T-helper 1 cell treated with Interleukin-12 subunit alpha and Interleukin-12 subunit beta and Interleukin-4 antibody, amounts not matched to agents 30 μg/mL and 1 μg/mL, for 36 hours (primary cell): ENCODE measurements around the gene RHBDL1.
"Not testable (repeated sequence)": the region's sequence is repeated elsewhere in the genome, so short reads cannot be mapped to it uniquely, and the experiment has no call there.

Source experiments
- H3K27ac Mint-ChIP-seq: one replicate; pipeline ENCODE4 v1.8.0; 2021; ENCODE audit warnings: mild to moderate bottlenecking, mixed read lengths
- H3K27me3 Mint-ChIP-seq: one replicate; pipeline ENCODE4 v1.8.0; 2021; ENCODE audit warnings: low read depth, mixed read lengths
- H3K36me3 Mint-ChIP-seq: one replicate; pipeline ENCODE4 v1.8.0; 2021; ENCODE audit warnings: low read depth, mixed read lengths
- H3K4me1 Mint-ChIP-seq: one replicate; pipeline ENCODE4 v1.8.0; 2021; ENCODE audit warnings: low read depth, mixed read lengths
- H3K4me3 Mint-ChIP-seq: one replicate; pipeline ENCODE4 v1.8.0; 2021; ENCODE audit warnings: mild to moderate bottlenecking, moderate library complexity, mixed read lengths
- H3K9me3 Mint-ChIP-seq: one replicate; pipeline ENCODE4 v1.8.0; 2021; ENCODE audit warnings: mixed read lengths

The RHBDL1 gene

DNA sequence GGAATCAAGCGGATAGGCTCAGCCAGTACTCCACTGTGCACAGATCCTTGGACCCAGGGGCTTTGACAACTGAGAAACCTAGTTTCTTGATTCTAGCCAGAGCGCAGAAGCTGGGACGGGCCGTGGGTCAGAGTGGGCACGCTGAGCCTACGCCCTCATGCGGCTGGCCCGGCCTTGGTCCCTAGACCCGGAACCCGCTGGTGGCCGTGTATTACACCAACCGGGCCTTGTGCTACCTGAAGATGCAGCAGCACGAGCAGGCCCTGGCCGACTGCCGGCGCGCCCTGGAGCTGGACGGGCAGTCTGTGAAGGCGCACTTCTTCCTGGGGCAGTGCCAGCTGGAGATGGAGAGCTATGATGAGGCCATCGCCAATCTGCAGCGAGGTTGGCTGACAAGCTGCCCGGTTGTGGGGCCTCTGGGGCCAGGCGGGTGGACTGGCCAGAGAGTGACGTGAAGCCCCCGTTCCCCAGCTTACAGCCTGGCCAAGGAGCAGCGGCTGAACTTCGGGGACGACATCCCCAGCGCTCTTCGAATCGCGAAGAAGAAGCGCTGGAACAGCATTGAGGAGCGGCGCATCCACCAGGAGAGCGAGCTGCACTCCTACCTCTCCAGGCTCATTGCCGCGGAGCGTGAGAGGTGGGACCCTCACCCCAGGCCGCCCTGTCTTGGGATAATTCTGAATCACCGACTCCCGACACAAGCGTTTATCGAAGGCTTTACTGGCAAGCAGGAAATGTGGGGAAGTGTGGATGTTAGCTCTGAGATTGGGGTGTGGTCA is 5.7 kb downstream of the RHBDL1 start:
- H3K27me3 Mint-ChIP-seq, result no peaks in the 10 kb centered on the region
- no peak overlapping the region for H3K27ac Mint-ChIP-seq
- H3K4me1 Mint-ChIP-seq, result peaks cover 13% of the 10 kb centered on the region
- H3K36me3 Mint-ChIP-seq, result peaks cover 9% of the 10 kb centered on the region
- peak overlapping the region; percentile 73 for H3K4me3 Mint-ChIP-seq
- no peaks in the 10 kb centered on the region for H3K9me3 Mint-ChIP-seq

DNA sequence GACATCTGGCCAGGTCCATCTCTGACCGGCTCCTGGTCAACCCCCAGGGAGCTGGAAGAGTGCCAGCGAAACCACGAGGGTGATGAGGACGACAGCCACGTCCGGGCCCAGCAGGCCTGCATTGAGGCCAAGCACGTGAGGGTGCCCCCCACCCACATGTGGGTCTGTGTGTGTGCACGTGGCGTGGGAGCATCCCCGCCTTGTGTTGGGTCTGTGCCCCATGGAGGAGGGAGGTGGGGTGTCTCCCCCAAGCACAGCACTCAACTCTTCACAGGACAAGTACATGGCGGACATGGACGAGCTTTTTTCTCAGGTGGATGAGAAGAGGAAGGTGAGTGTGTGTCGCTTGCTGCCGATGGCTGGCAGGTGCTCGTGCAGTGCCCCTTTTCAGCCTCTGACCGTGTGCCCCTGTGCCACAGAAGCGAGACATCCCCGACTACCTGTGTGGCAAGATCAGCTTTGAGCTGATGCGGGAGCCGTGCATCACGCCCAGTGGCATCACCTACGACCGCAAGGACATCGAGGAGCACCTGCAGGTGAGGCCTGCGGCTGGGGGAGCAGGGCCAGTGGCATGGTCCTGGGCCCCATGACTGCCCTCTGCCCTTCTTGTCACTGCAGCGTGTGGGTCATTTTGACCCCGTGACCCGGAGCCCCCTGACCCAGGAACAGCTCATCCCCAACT is 6.4 kb downstream of the RHBDL1 start:
- peaks cover 13% of the 10 kb centered on the region for H3K4me1 Mint-ChIP-seq
- peak overlapping the region; percentile 55 for H3K27ac Mint-ChIP-seq
- H3K4me3 Mint-ChIP-seq, result peak overlapping the region; percentile 71
- peaks cover 10% of the 10 kb centered on the region for H3K36me3 Mint-ChIP-seq
- no peaks in the 10 kb centered on the region for H3K27me3 Mint-ChIP-seq
- no peaks in the 10 kb centered on the region for H3K9me3 Mint-ChIP-seq

DNA sequence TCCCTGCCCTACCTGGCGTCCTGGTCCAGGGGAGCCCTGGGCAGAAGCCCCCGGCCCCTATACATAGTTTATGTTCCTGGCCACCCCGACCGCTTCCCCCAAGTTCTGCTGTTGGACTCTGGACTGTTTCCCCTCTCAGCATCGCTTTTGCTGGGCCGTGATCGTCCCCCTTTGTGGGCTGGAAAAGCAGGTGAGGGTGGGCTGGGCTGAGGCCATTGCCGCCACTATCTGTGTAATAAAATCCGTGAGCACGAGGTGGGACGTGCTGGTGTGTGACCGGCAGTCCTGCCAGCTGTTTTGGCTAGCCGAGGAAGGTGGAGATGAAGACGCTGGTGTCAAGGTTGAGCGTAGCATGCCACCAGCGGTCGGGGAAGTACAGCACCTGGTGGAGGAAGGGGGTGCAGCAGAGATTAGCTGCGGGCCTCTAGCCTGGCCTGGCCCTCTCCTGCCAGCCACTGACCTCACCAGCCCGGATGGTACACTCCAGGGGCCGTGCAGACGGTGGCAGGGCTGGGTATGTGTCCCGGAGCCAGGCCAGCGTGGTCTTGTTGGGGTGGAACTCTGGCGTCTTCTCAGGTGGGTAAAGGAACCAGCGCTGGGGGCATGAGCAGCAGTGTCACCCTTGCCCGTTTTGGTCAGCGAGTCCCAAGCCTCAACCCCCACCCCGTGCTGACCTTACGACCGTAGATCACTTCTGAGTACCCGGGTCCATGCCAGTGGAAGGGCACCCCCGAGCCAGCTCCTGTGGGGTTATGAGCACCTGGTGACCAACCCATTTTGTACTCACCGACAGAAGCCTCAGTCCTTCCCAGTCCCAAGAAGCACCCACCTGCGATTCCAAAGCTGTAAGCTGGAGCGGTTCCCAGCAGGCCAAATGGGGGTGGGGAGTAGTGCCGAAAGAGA is 7.3 kb downstream of the RHBDL1 start:
- Mint-ChIP-seq H3K4me3 (peak overlapping the region; percentile 71), H3K9me3 (no peaks in the 10 kb centered on the region), H3K4me1 (peaks cover 13% of the 10 kb centered on the region), H3K36me3 (peaks cover 10% of the 10 kb centered on the region), H3K27ac (peak overlapping the region; percentile 55), H3K27me3 (no peaks in the 10 kb centered on the region)

DNA sequence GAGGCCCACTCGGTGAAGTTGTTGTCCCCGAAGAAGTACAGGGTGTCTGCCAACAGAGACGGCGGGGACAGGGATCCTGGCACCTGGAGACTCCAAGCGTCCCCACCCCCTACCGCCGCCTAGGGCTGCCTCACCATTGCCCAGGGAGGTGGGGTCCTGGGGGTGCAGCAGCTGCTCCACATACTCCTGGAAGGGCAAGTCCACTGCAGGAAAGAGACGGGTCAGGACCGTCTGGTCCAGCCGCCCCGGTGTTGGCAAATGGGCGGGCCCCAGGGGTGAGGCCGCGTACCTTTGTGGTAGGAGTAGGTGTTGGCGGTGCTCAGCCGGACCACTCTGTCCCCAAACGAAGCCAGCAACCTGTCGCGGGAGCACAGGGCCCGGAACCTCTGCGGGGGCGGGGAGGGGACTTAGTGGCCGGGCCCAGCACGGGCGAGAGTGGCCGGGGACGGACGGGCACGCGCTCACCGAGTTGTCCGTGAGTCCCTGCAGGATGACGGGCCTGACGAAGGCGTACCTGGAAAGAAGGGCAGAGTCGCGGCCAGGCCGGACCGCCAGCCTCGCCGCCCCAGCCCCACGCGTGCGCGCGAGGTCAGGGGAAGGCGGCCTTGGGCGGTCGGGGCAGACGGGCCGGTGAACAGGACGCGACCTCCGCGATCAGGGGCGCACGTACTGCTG is 8.1 kb downstream of the RHBDL1 start:
- no peak overlapping the region for H3K27ac Mint-ChIP-seq
- no peaks in the 10 kb centered on the region for H3K27me3 Mint-ChIP-seq
- peak overlapping the region; percentile 71 for H3K4me3 Mint-ChIP-seq
- peaks cover 13% of the 10 kb centered on the region for H3K4me1 Mint-ChIP-seq
- no peaks in the 10 kb centered on the region for H3K9me3 Mint-ChIP-seq
- H3K36me3 Mint-ChIP-seq, result peaks cover 10% of the 10 kb centered on the region

DNA sequence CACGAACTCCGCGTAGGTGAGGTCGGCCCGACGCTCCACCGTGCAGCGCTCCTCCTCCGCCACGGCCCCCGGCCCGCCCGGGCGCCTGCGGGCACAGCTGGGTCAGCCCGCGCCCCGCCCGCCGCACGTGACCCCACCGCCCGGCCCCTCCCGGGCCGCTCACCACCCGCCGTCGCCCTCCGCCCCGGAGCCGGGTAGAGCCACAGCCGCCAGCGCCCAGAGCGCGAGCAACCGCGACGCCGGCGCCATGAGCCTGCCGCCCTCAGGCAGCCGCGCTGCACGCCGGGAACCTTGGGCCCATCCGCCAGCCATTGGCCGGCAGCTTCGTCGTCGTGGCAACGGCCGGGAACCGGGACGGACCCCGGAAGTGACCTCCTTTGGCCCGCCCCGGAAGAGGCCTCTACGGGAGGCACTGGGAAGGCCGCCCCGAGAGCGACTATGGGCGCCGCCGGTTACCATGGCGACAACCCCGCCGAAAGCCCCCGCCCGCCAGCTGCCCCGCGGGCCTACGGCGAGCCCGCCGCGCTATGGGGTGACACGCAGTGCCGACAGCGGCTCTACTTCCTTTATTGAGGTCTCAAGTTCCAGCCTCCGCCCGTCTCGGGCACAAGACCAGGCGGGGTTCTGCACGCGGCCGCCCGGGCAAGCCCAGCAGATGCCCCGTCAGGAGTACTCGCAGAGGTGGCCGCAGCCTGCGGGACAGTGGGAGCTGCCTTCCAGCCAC is 8.8 kb downstream of the RHBDL1 start, which contains the start of gene JMJD8:
TSS of gene JMJD8 (minus strand) at position 264 of the 724 bp plus-strand sequence. CDS start at position 249, 15 bp downstream.
- Mint-ChIP-seq H3K9me3 (no peaks in the 10 kb centered on the region), H3K4me3 (peak within 1 kb of the TSS; percentile 71), H3K36me3 (peaks cover 10% of the 10 kb centered on the region), H3K27ac (peak within 1 kb of the TSS; percentile 36), H3K4me1 (peaks cover 11% of the 10 kb centered on the region), H3K27me3 (no peaks in the 10 kb centered on the region)

DNA sequence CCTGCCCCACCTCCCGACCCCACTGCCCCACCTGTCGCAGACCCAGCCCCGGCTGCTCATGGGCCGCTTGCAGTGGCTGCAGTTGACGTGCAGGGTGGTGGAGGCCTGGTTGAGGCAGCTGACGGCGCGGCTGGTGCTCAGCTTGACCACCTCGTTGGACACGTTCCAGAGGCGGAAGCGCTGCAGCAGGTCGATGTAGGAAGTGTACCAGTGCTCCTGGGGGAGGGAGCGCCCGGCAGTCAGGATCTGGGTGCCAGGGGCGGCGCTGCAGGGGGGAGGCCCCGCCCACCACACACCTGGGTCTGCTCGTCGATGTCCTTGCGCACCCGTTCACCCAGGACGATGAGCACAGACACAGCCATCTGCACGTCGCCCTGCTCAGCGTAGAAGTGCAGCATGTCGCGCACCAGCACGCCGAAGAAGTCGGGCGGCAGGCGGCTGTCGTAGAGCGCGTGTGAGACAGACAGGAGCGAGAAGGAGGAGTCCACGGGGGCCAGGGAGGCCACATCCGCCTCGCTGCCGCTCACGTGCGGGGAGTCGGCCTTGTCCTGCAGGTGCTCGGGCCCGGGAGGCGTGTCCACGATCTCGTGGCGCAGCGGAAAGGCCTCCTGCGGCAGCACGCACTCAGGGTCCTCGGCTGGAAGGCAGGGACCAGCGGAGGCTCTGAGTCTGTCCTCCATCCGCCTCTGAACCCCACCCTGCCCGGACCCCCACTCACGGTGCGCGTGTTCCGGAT is 9.7 kb downstream of the RHBDL1 start:
- peaks cover 13% of the 10 kb centered on the region for H3K4me1 Mint-ChIP-seq
- H3K9me3 Mint-ChIP-seq, result no peaks in the 10 kb centered on the region
- H3K4me3 Mint-ChIP-seq, result no peak overlapping the region
- H3K27ac Mint-ChIP-seq, result no peak overlapping the region
- peaks cover 10% of the 10 kb centered on the region for H3K36me3 Mint-ChIP-seq
- H3K27me3 Mint-ChIP-seq, result no peaks in the 10 kb centered on the region

DNA sequence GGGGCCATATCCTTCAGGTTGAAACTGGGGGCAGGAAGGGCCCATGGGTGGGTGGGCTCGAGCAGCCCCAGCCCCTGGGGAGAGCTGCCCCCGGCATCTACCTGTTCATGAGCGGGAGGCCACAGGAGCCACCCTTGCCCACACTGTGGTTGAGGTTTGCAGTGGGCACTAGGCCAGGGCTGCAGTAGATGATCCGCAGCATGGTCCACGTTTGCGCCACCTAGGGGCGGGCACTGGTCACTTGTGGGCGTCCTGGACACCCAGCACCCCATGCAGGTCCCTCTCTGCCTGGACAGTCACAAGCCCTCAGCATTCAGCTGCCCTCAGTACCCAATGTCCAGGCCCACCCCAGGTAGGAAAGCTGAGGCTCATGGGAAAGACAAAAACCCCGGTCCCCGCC is 10.5 kb downstream of the RHBDL1 start:
- H3K36me3 Mint-ChIP-seq, result peaks cover 10% of the 10 kb centered on the region
- H3K27ac Mint-ChIP-seq, result no peak overlapping the region
- H3K4me1 Mint-ChIP-seq, result peaks cover 15% of the 10 kb centered on the region
- no peaks in the 10 kb centered on the region for H3K27me3 Mint-ChIP-seq
- H3K4me3 Mint-ChIP-seq, result peak overlapping the region; percentile 50
- H3K9me3 Mint-ChIP-seq, result peaks cover 3% of the 10 kb centered on the region

DNA sequence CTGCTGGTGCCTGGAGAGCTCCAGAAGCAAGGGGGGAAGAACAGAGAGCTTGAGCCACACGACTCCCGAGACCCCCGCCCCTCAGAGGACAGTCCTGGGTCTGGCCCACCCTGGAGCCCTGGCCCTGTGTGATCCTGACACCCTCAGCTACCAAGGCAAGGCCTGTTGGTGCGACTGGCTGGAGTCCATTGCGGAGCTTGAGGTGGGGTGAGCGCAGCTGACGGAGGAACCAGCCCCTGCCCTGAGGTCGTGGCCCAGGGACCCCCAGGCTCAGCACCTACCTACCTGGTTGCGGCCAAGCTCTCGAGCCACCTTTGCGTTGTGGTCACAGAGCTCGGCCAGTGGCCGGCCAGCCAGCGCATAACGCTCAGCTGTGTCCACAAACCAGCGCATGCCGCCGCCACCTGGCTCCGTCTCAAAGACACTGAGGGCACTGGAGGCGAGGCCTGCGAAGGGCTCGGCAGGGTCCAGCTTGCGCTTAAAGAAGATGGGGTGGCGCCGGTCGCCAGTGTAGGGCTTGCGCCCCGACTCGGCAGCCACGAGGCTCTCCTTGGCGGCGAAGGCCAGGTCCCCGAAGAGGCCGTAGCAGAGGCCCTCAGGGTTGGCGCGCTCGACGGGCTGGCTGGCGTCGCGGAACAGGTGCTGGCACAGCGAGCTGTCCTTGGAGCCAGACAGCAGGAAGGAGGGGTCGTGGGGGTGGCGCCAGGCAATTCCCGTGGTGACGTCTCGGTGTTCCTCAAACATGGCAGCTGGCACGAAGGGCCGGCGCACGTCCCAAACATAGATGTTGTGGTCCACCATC is 11.2 kb downstream of the RHBDL1 start:
- H3K36me3 Mint-ChIP-seq, result peaks cover 10% of the 10 kb centered on the region
- H3K4me3 Mint-ChIP-seq, result no peak overlapping the region
- H3K27ac Mint-ChIP-seq, result no peak overlapping the region
- peaks cover 4% of the 10 kb centered on the region for H3K9me3 Mint-ChIP-seq
- peaks cover 14% of the 10 kb centered on the region for H3K4me1 Mint-ChIP-seq
- no peaks in the 10 kb centered on the region for H3K27me3 Mint-ChIP-seq

DNA sequence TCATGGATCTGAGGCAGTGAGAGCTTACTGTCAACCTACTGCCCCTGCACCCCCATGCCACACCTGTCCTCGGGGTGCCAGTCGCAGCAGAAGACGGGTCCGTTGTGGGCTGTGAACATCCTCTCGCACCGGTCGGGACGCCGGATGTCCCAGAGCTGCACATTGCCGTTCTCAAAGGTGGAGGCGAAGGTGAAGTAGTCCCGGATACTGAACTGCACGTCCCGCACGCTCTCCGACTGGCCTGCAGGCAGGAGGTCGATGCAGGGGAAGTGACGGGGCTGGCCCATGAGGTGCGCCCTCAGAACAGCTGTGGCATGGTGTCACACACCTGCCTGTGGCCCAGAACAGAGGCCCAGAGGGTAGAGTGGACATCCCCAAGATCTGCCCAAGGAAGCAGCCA is 12.0 kb downstream of the RHBDL1 start:
- Mint-ChIP-seq H3K9me3 (peaks cover 4% of the 10 kb centered on the region), H3K27me3 (peaks cover 5% of the 10 kb centered on the region), H3K27ac (no peak overlapping the region)

DNA sequence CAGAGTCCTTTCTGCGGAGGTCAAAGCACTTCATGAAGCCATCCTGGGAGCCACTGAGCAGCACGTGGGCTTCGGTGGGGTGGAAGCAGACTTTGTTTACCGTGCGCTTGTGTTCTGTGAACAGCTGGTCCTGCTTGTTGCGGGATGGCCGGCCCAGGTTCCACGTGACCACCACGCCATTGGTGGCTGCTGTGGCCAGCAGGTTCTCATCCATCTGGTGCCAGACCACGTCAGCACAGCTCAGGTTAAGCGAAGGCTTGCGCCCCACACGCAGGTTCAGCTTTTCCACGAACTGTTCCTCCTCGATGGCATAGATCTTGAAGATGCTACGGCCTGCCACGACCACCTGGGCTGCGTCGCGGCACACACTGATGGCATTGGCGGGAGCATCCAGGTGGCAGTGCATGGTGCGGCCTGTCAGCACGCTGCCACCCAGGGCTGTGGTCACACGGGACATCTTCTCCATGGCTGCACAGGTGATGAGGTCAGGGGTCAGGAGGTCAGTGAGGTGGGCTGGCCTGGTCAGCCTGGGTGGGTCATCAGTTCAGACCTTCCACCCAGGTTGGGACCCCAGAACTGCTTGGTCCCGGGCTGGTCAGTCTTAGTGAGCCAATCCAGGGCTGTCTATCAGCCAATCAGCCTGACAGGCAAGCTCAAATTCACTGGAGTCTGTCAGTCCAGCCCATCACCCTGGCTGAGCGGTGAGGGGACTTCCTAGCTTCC is 13.9 kb downstream of the RHBDL1 start:
- H3K27ac Mint-ChIP-seq, result peak overlapping the region; percentile 77
- peak overlapping the region; percentile 85 for H3K4me3 Mint-ChIP-seq
- peaks cover 8% of the 10 kb centered on the region for H3K4me1 Mint-ChIP-seq
- peaks cover 3% of the 10 kb centered on the region for H3K36me3 Mint-ChIP-seq
- peaks cover 15% of the 10 kb centered on the region for H3K27me3 Mint-ChIP-seq
- H3K9me3 Mint-ChIP-seq, result peaks cover 4% of the 10 kb centered on the region

More for the DNA sequence above, 12.0 kb downstream of the RHBDL1 start:
- peaks cover 4% of the 10 kb centered on the region for H3K36me3 Mint-ChIP-seq
- no peak overlapping the region for H3K4me3 Mint-ChIP-seq
- H3K4me1 Mint-ChIP-seq, result peaks cover 10% of the 10 kb centered on the region

DNA sequence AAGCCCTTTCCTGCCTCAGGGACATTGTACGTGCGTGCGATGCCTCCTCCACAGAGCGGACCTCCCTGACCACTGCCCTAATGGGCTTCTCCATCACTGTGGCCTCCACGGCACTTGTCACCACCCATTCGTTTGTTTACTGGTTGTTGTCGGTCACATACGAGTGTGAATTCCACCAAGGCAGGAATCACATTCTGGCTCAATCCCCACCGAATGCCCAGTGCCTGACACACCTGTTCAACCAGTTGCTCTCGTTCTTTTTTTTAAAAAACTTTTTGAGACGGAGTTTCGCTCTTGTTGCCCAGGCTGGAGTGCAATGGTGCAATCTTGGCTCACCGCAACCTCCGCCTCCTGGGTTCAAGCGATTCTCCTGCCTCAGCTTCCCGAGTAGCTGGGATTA is 15.8 kb downstream of the RHBDL1 start:
- peaks cover 20% of the 10 kb centered on the region for H3K27me3 Mint-ChIP-seq
- peaks cover 12% of the 10 kb centered on the region for H3K4me1 Mint-ChIP-seq
- H3K36me3 Mint-ChIP-seq, H3K27ac Mint-ChIP-seq, H3K9me3 Mint-ChIP-seq: not testable (repeated sequence)
- H3K4me3 Mint-ChIP-seq, result peak overlapping the region; percentile 85
